PFSK-1 (cell line): ENCODE data around the gene TTC21B.

Experiments
- FOXP2 ChIP-seq: optimal IDR thresholded peaks from 2 replicates; pipeline ENCODE3; 2011; ENCODE audit warnings: borderline replicate concordance, control low read depth, inconsistent platforms; ENCODE audit not compliant: insufficient read depth; ENCODE audit errors: extremely low read length, extremely low read depth
- REST ChIP-seq, 2 experiments: IDR thresholded peaks; 2 replicates each; pipeline versions ENCODE4 v1.6.1 to v1.8.0; 2011 to 2012; ENCODE audit warnings: low read depth in 2 of 2, low read length in 2 of 2, control low read depth in 1 of 2, inconsistent platforms in 1 of 2, mild to moderate bottlenecking in 1 of 2, moderate library complexity in 1 of 2; ENCODE audit not compliant: insufficient read depth in 1 of 2
- SIN3A ChIP-seq: IDR thresholded peaks from 2 replicates; pipeline ENCODE4 v1.6.1; 2012; ENCODE audit warnings: mild to moderate bottlenecking, low read length, moderate library complexity, borderline replicate concordance; ENCODE audit not compliant: insufficient read depth

DNA sequence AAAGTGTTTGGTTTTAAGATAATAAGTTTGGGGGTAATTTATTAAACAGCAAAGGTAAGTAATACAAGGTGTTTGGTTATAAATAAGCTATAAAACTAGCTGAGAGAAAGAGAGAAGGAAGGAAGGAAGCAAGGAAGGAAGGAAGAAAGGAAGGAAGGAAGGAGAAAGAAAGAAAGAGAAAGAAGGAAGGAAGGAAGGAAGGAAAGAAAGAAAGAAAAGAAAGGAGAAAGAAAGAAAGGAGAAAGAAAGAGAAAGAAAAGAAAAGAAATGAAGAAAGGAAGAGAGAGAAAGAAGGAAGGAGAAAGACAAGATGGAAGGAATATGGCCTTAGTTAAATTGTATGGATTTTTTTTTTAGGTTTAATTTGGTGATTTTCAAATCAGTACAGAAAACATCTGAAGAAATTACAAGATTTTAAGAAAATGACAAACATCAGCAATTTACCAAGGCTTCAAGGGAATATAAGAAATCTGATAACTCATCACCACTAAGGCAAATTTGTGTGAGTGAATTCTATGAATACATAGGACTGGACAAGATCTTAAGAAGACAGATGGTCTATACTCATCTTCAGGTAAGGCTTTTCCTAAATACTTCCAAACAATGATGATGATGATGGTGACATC, 113.1 kb downstream of the TTC21B start:
- no peak for TF ChIP-seq FOXP2
- no peak for TF ChIP-seq SIN3A
- no peak for TF ChIP-seq REST (IDR thresholded peaks at IDR 0.05; ENCODE audit: insufficient read depth in 1 of 2, low read depth in 2 of 2, low read length in 2 of 2)
